IPS-NIHi7 (cell line): Measurements from ENCODE around the gene CLEC4A.
"Not testable (repeated sequence)": the region's sequence is repeated elsewhere in the genome, so short reads cannot be mapped to it uniquely, and the experiment has no call there.

Source experiments
- DNase-seq: peaks from one replicate; pipeline ENCODE4 v3.0.0; 2012; ENCODE audit warnings: mixed read lengths; ENCODE audit errors: extremely low spot score

The CLEC4A gene

GRCh38 chr12:8133636-8134397 is 10.4 kb downstream of the CLEC4A start:
- DNase-seq = not testable (repeated sequence)

GRCh38 chr12:8134398-8134930 is 11.0 kb downstream of the CLEC4A start:
- DNase-seq = not testable (repeated sequence)

- DNase-seq = not testable (repeated sequence)
Measured at GRCh38 chr12:8141647-8142046, 18.2 kb downstream of the CLEC4A start.

- DNase-seq = no peak
Measured at GRCh38 chr12:8143261-8143660, 19.8 kb downstream of the CLEC4A start.

- peak; percentile 55 for DNase-seq
Measured at GRCh38 chr12:8145754-8146441, 22.5 kb downstream of the CLEC4A start.

- DNase-seq = no peak
Measured at GRCh38 chr12:8146442-8146771, 23.0 kb downstream of the CLEC4A start.

- DNase-seq = no peak
Measured at GRCh38 chr12:8154526-8154925, 31.1 kb downstream of the CLEC4A start.

GRCh38 chr12:8156416-8156815 is 33.0 kb downstream of the CLEC4A start:
- DNase-seq = no peak

GRCh38 chr12:8156845-8157244 is 33.4 kb downstream of the CLEC4A start, which contains the start of gene ZNF705A:
TSS of gene ZNF705A (plus strand) at chr12:8157015. CDS start at chr12:8172626, 15,611 bp downstream.
- no peak for DNase-seq

- no peak for DNase-seq
Measured at GRCh38 chr12:8157484-8158198, 34.2 kb downstream of the CLEC4A start.

- DNase-seq = not testable (repeated sequence)
Measured at GRCh38 chr12:8172911-8173310, 49.5 kb downstream of the CLEC4A start.

- DNase-seq = peak; percentile 78
Measured at GRCh38 chr12:8179989-8180585, 56.7 kb downstream of the CLEC4A start.

GRCh38 chr12:8181271-8181670 is 57.9 kb downstream of the CLEC4A start:
- DNase-seq = not testable (repeated sequence)

- DNase-seq = not testable (repeated sequence)
Measured at GRCh38 chr12:8182923-8183322, 59.5 kb downstream of the CLEC4A start.

GRCh38 chr12:8183346-8183745 is 59.9 kb downstream of the CLEC4A start:
- DNase-seq = not testable (repeated sequence)

GRCh38 chr12:8184206-8184605 is 60.8 kb downstream of the CLEC4A start:
- DNase-seq = not testable (repeated sequence)

GRCh38 chr12:8188088-8188487 is 64.7 kb downstream of the CLEC4A start:
- not testable (repeated sequence) for DNase-seq
